Glomerular visceral epithelial cell (primary cell): Measurements from ENCODE around the gene JSRP1.

Source experiments
- DNase-seq: peaks from one replicate; pipeline ENCODE4 v3.0.0-alpha.2; 2016; ENCODE audit errors: extremely low spot score

JSRP1 gene

GRCh38 chr19:2246801-2247361, 9.3 kb downstream of the JSRP1 start:
- peak; percentile 52 for DNase-seq

DNA sequence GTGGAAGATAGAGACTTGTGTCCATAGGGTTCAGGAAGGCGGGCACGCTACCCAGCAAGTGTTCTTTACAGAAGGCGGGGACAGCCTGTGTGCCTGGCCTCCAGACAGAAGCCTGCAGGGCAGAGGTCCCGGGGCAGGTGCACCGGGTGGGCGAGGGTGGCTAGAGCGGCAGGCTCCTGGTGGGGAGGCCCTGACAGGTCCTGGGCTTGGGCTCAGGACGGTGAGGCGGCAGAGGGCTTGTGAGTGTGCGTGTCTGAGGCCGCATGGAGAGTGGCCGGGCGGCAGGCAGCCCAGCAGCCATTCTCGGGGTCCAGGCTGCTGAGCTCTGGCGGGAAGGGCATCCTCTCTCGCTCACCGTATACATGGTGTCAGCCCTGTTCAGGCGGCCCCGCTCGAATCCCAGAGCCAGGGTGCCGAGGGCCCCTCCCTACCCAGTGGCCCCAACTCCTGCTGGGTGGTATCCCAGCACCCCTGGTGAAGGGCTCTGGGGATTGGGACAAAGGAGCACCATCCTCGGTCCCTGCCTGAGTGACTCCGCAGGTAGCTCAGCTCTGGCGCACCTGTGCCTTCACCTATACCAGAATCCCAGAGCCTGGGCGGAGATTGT, 10.1 kb downstream of the JSRP1 start:
- no peak for DNase-seq

GRCh38 chr19:2245273-2245672, 10.9 kb downstream of the JSRP1 start:
- no peak for DNase-seq

DNA sequence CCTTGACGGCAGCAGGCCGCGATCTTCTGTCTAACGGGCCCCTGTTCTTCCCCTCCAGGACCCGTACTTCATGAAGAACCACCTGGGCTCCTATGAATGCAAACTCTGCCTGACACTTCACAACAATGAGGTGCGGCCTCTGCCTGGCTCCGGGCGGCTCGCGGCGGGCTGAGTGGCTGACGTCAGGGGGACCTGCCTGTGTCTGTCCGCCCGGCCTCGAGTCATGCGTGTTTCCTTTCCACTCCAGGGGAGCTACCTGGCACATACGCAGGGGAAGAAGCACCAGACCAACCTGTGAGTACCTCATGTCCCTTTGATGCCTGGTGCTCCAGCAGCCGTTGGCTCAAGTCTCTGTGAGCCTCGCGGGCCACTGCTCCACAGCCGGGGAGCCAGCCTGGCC, 11.7 kb downstream of the JSRP1 start:
- no peak for DNase-seq

DNA sequence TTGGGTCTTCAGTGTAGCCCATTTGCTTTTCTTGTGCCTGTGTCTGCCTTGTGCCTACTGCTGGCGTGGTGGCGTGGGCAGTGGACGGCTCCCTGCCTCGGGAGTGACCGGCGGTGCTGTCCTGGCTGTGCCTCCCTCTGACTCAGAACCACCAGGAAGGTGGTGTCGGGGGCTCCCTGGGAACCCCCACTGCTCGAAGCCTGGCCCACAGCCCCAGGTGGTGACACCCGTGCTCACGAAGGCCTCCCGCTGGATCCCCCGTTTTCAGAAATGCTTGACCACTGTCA, 12.1 kb downstream of the JSRP1 start:
- DNase-seq: no peak

GRCh38 chr19:2243274-2244124, 12.7 kb downstream of the JSRP1 start:
- no peak for DNase-seq

DNA sequence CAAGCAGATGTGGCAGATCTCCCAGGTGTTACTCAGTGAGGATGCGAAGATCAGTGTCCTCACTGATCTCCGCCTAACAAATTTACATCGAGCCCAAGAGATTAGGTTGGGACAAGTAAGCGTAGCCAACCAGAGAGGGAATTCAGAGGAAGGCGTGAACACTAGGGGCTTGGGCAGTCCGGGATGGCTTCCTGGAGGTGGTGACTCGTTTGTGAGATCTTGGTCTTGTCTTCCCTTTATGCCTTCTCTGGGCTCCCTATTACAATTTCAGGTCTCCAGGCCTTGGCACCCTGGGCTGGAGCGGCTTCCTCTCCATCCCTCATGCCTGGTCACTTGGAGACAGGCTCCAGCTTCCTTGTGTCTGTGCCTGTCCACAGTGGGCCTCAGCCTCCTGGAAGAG, 13.4 kb downstream of the JSRP1 start:
- no peak for DNase-seq

DNA sequence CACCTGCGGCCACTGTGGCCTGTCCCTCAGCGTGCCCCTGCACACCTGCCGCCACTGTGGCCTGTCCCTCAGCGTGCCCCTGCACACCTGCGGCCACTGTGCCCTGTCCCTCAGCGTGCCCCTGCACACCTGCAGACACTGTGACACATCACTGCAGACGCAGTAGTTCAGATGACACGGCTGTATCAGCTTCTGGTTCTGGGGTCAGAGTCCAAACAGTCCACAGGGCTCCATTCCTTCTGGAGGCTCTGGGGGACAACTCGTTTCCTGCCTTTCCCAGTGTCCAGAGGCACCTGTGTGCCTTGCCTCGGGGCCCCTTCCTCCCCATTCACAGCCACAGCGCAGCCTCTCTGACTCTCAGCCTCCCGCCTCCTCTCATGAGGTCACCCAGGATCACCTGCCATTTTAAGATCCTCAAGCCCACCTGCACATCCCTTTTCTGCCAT, 14.1 kb downstream of the JSRP1 start:
- no peak for DNase-seq

GRCh38 chr19:2240881-2241760, 15.1 kb downstream of the JSRP1 start:
- DNase-seq: no peak

DNA sequence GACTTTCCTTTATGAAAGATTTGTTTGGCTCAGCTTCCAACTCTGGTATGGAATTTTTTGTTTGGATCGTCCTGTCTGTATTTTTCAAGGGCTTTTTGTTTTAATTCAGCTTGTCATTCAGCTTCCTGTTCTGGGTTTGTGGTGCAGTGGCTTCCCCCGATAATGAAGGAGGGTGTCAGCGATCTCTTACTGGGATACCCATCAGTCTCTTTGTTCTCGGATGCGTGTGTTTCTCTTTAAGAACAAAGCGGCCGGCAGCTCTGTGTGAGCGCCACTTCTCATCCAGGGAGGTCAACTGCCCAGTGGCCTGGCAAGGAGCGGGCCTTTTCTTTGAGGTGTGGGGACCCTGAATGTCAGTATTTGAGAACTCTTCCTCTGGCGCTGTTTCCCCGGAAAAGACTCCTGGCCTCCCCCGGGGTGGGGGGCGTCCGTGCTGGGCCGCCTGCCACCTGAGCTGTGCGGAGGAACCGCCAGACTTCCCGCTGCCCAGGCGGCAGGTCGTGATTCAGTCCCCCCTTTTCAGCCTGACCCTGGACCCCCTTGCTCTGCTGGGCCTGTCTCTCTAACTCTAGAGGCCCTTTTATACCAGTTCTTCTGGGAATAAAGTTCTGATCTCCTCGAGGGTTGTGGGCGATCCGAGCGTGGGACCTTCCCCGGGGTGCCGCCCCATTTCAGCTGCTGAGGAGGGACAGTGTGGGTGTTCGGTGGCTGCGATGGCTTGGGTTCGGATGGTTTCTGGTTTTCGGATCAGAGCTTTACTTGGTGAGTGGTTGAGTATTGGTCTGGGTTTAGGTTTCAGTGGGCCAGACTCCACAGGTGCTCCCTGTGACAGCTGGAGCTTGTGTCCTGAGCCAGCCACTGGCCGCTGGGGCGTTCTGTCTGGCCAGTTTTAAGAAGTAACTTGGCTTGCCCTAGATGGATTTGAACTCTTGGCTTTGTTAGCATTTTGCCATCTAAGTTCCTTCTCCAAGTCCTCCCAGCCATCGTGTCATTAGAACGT, 16.1 kb downstream of the JSRP1 start:
- DNase-seq: peak; percentile 57

DNA sequence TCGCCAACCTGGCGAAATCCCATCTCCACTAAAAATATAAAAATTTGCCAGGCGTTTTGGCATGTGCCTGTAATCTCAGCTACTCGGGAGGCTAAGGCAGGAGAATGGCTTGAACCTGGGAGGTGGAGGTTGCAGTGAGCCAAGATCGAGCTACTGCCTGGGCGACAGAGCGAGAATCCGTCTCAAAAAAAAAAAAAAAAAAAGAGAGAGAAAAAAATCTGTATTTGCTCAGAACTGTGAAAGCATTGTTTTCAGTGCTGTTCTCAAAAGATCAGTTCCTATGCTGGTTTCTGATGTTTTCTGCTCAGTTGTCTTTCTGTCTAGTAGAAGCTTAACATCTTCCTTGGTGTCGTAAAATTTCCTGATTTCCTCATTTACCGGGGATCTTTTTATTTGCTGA, 17.0 kb downstream of the JSRP1 start:
- DNase-seq: no peak

GRCh38 chr19:2237869-2238153, 18.4 kb downstream of the JSRP1 start:
- no peak for DNase-seq

DNA sequence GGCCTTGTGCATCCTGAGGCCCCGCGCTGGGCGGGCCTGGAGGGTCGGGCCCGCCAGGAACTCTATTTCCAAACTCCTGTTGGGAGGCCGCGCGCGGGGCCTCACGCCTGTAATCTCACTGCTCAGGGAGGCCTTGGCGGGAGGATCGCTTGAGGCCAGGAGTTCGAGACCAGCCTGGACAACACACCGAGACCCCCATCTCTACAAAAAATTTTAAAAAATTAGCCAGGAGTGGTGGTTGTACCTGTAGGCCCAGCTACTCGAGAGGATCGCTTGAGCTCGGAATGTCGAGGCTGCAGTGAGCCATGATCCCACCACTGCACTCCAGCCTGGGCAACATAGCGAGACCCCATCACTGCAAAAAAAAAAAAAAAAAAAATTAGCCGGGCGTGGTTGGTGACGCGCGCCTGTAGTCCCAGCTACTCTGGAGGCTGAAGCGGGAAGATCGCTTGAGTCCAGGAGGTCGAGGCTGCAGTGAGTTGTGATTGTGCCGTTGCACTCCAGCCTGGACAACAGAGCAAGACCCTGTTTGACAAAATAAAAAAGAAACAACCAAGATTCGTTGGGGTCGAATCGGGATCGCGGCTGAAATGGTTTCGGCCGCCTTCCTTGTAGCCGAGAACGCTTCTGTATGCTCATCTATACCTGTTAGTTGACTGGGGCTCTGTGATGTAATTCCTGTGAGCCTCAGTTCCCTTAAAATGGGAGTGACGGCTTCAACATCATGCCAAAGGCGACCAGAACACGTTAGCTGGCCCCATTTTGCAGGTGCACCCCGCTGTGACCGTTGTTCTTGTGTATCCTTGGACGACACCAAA, 19.0 kb downstream of the JSRP1 start:
- no peak for DNase-seq

DNA sequence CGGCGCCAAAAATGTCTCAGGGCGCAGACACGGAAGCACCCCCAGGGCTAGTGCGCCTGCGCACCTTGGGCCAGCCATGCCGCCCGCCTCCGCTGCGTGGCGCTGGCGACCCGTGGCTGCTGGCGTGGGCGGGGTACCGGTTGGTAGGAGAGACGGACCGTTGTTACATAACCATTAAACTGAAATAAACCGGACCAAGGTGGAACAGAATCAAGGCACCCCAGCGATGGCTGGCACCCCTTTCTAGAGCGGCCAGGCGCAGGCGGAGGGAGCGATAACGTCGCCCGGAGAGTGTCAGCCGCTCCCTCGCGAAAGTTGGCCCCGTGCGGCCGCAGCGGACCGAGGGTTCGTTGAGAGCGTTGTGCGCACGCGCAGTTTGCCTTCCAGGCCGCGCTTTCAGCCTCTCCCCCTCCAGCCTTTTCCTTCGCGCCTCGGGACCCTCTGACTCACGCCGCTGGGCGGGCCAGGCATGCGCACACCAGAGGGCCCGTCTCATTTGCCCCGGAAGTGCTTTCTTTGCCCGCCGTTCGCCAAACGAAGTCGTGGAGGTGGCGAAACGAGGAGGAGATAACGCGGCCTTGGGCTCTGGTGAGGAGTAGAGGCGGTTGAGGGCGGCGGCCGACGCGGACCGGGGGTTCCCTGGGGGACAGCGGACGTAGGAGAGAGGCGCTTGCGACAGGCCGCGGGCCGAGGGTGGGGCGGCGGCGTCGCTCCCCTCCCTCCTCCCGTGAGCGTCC, 19.7 kb downstream of the JSRP1 start, which contains the start of the genes PLEKHJ1 and SF3A2:
Gene PLEKHJ1, minus strand, starts transcription at position 16 of the 737 bp plus-strand sequence. CDS start 81 bp downstream, outside the sequence.
Gene SF3A2, plus strand, starts transcription at position 511 of the 737 bp plus-strand sequence. CDS start 6,595 bp downstream, outside the sequence.
- DNase-seq: peak; percentile 98

DNA sequence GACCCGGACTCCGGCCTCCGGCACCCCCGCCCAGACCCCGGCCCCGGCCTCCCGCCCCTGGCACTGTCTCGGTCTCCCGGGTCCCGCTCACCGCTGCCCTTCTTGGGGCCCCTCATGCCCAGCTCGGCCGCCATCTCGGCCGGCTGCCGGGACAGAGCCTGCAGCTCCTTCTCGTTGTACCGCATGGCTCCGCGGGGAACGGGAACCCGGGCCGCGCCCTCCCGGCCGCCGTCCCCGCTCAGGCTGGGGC, 20.2 kb downstream of the JSRP1 start:
- DNase-seq: no peak

- no peak for DNase-seq
Measured at GRCh38 chr19:2235381-2236063, 20.7 kb downstream of the JSRP1 start.

GRCh38 chr19:2234996-2235380, 21.2 kb downstream of the JSRP1 start:
- DNase-seq: no peak

GRCh38 chr19:2233601-2234280, 22.5 kb downstream of the JSRP1 start:
- DNase-seq: no peak
